HG03039 (cell line): ENCODE measurements around the gene C2CD4C.
"Not testable (repeated sequence)": the region's sequence is repeated elsewhere in the genome, so short reads cannot be mapped to it uniquely, and the experiment has no call there.

Experiments used
- ATAC-seq: cut with Tn5 transposase; IDR thresholded peaks from one replicate; pipeline ENCODE4 v1.9.1; 2021; ENCODE audit warnings: mild to moderate bottlenecking, moderate library complexity; ENCODE audit not compliant: unreplicated experiment

Gene C2CD4C

DNA sequence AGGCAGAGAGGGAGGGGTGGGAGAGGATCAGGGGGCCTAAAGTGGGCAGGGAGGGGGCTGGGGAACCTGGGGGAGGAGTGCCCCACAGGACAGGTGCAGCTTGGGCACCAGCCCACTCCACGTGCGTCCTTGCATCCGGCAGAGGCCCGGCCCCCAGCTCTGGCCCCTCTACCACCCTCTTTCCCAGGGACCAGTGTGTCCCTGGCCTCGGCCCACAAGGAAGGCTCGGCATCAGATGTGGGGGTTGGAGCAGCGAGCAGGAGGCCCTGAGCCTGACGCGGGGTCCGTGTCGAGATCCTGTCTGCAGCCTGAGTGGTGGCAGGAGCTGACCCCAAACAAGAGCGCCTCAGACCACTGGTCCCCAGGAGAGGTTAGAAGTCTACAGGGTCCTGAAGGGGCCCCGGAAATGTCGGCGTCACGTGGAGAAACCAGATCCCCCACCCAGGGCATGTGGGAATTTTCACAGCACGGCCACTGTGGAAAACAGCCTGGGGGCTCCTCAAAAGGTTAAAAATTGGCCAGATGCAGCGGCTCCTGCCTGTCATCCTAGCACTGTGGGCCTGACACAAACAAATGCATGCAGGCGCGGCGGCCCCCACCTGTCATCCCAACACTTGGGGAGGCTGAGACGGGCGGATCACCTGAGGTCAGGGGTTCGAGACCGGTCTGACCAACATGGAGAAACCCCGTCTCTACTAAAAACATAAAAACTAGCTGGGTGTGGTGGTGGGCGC lies 30.4 kb upstream of the C2CD4C start:
- no peak for ATAC-seq

DNA sequence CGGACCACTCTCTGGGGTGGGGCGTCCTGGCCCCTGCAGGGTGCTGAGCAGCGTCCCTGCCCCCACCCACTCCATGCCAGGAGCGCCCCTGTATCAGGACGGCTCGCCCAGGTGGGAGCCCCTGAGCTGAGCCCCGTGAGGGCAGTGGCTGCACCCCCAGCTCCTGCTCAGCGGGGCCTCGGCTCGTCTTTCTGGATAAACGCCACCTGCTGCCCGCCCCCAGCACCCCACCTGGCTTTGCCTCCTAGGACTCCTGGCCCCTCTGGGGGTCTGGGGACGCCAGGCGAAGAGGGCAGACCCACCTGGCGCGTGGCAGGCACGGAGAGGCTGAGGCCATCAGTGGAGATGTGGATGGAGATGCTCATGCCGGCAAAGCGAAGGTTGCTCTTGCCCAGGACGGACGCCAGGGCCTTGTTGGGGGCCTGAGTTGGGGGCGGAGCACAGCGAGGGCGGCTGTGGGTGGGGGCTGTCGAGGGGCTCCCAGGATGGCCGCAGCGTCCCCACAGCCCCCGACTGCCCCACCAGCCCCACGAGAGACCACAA lies 29.5 kb upstream of the C2CD4C start:
- ATAC-seq = no peak

DNA sequence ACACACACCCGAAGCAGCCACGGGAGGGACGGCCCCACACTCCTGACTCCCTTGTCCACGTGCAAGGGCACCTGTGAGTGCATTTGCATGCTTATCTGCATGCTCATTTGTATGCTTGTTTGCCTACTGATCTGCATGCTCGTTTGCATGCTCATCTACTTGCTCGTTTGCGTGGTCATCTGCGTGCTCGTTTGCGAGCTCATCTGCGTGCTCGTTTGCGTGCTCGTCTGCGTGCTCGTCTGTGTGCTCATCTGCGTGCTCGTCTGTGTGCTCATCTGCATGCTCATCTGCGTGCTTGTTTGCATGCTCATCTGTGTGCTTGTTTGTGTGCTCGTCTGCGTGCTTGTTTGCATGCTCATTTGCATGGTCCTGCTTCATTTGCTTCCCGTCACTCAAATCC lies 28.1 kb upstream of the C2CD4C start:
- ATAC-seq = no peak

DNA sequence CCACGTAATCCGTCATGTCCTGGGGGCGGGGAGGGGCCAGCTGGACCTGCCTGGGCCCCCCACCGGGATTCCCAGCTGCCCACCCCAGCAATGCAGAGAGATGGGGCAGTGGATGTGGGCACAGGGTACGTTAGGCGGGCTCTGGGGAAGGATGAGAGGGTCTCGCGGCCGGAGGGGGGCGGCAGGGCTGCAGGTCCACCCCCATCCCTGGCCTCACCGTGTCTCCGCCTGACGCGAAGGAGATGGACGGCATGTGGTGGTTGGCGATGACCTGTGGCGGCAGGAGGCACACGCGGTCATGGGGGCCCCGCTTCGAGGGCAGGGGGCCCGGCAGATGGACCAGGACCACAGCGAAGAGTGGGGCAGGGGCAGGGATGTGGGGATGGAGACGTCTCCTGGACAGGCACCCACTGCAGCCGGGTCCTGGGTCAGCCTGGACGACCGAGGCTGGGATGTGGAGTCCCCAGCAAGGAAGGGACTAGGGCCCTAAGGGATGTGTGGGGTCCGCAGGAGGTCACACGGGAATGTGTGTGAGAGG lies 27.5 kb upstream of the C2CD4C start:
- ATAC-seq = no peak

DNA sequence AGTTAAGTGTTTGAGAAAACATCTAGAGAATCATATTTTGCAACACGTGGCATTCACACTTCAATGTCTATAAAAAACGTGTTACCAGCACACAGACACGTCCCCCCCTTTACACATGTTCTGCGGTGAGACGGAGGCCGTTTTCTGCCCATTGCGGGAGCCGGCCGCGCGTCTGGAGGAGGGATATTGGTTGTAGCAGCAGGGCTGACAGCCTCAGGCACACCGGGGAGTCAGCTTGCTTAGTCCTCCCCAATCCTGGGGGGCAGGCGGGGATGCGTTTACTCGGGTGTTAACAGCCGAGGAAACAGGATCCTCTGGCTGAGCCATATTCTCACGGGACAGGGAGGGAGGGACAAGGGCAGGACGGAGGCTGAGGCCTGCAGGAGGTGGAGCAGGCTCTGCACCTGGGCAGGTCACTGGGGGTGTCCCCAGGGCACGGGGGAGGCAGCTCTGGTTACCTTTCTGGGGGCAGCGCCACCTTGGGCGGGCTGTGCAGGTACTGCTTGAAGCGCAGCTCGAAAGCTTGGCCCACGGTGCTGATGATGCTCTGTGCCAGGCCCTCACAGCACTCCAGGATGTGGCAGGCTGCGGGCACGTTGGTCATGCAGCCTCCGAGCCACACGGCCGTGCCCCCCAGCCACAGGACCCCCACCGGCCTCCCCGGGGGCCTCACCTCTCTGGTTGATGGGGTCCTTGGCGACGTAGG lies 26.9 kb upstream of the C2CD4C start:
- ATAC-seq = no peak

DNA sequence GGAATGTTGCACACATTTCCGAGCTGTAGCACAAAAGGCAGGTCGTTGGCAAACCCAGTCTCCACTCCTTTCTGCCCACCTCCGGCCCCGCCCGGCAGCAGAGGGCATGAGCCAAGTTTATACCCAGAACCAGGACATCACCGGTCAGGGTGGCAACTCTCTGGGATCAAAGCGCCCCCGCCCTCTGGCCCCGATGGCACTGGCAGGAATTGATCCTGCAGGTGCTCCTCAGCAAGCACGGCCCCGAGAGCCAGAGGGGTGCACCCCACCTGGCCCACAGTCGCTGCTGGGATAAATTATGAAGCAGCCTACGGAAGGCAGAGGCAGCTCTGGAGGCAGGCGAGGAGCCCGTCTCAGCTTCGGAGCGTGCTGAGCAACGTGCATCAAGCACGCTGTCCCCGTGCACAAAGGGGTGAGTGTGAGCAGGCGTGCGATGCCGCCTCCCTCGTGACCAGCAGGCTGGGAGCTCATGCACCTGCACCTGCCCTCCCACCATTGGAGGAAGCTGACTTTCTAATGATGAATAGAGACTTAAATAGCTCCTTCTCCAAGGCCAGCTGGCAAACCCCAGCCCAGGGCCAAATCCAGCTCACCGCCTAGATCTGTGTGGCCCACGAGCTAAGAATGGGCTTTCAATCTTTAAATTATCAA lies 26.2 kb upstream of the C2CD4C start:
- ATAC-seq = no peak

DNA sequence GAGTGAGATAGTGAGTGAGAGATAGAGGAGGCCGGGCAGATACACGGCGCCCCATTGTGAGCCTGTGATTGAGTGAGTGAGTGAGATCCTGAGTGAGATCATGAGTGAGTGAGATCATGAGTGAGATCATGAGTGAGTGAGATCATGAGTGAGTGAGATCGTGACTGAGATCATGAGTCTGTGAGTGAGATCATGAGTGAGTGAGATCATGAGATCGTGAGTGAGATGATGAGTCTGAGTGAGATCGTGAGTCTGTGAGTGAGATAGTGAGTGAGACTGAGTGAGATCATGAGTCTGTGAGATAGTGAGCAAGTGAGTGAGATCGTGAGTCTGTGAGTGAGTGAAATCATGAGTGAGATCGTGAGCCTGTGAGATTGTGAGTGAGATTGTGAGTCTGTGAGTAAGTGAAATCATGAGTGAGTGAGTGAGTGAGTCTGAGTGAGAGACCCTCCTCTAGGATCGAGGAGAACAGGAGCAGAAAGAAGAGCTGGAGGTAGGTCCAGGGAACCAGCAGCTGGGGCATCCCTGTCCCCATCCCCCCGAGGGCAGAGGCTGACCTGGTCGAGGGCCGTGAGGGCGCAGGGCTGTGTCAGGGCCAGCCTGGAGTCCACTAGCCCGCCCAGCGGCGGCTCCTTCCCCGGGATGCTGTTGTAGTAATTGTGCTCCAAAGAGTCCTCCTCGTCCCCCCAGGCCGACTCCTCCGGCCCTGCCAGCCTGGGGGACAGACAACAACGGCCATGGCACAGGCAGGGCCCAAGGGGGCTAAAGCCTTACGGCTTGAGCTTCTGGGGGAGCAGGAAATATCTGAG lies 25.4 kb upstream of the C2CD4C start:
- no peak for ATAC-seq

DNA sequence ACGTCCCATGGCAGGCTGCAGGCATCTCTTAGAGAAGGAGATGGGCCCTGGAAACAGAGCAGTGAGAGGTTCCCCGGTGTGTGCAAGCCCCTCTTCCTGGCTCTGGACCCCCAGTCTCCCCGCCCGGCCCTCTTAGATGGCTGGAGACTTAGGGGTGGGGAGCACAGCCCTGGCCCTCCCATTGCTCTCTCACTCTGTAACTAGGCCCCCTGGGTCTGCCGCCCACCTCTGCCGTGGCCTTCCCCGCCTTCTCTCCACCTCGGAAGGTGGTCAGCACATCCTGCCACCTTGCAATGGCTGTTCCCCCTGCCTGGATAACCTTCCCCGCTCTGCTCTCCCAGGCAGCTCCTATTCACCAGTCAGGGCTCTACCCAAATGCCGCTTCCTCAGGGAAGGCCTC lies 21.8 kb upstream of the C2CD4C start:
- no peak for ATAC-seq

DNA sequence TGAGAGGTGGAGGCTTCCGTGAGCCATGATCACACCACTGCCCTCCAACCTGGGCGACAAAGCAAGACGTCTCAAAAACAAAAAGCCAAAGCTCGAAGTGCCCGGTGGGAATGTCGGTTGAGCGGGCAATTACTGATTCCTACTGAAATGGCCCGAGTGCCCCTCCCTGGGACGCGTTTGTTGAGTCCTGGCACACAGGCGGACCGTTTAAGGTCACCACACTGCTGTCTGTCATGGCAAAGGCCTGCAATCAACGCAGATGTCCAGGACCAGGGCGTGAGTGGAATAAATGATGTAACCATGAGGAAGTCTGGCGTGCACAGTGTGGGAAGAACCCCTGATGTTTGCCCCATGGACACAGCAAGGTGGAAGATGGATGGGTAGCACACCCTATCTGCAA lies 19.2 kb upstream of the C2CD4C start:
- no peak for ATAC-seq

DNA sequence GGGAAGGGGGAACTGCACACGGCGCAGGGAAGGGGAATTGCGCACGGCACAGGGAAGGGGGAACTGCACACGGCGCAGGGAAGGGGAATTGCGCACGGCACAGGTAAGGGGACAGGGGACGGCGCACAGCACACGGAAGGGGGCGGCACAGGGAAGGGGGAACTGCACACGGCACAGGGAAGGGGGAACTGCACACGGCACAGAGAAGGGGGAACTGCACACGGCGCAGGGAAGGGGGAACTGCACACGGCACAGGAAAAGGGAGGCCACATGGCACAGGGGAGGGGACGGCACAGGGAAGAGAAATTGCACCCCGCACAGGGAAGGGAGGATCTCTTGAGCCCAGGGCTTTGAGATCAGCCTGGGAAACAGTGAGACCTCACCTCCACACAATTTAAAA lies 18.7 kb upstream of the C2CD4C start:
- not testable (repeated sequence) for ATAC-seq

DNA sequence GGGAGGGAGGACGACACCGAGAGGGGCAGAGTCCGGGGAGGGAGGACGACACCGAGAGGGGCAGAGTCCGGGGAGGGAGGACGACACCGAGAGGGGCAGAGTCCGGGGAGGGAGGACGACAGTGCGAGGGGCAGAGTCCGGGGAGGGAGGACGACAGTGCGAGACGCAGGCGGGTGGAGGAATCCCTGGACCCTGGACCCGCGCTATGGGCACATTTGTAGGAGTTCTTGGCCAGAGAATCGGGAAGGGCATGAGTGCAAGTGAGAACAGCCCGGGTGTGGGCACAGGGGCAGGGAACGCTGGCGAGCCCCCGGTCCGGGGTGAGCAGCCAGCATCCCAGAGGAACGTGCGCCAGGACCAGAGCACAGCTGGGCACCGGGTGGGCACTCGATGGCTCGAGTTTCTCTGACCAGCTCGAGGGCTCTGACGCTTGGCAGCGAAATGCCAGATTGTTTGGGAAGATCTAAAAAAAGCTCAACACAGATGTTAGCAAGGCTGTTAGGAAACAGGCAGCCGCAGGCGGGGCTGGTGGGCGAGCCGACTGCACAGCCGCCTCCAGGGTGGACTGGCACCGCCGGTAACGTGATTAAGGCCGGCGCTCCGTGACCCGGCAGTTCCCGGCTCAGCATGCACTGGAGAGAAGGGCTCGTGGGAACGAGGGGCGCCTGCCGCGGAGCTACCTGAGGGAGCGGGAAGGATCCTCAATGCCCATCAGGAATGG lies 17.9 kb upstream of the C2CD4C start:
- ATAC-seq = no peak

DNA sequence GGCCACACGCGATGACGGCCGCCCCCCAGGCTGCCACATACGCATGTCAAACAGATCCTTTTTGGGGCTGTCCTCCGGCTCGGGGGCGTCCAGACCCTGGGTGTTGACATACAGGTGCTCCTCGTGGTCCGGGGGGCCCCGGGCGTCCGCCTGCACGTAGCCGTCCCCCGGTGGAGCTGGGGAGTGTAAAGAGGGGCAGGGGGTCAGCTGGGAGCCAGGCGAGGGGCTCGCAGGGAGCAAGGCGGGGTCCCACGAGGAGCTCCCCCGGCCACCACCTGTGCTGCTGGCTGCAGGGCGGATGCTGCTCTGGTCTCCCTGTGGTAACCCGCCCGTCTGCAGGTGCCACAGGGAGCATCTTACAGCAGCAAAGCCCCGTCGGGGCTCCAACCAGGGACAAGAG lies 16.1 kb upstream of the C2CD4C start:
- no peak for ATAC-seq

DNA sequence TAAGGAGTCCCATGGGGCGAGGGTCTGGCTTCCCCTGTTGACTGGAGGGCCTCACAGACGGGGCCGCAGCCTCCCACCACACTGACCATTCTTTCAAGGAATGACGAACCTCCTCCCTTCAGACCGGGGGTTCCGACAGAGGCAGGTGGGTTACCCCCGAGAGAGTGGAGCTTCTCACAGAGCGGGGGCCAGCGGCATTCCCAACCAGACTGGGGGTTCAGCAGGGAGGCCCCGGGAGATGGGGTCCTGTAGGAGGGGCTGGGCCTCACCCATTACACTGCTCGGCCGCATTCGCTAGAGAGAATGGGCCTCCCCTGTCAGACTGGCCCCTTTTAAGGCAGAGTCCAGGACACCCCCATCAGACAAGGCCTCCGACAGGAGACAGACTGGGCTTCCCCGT lies 15.6 kb upstream of the C2CD4C start:
- ATAC-seq = no peak

DNA sequence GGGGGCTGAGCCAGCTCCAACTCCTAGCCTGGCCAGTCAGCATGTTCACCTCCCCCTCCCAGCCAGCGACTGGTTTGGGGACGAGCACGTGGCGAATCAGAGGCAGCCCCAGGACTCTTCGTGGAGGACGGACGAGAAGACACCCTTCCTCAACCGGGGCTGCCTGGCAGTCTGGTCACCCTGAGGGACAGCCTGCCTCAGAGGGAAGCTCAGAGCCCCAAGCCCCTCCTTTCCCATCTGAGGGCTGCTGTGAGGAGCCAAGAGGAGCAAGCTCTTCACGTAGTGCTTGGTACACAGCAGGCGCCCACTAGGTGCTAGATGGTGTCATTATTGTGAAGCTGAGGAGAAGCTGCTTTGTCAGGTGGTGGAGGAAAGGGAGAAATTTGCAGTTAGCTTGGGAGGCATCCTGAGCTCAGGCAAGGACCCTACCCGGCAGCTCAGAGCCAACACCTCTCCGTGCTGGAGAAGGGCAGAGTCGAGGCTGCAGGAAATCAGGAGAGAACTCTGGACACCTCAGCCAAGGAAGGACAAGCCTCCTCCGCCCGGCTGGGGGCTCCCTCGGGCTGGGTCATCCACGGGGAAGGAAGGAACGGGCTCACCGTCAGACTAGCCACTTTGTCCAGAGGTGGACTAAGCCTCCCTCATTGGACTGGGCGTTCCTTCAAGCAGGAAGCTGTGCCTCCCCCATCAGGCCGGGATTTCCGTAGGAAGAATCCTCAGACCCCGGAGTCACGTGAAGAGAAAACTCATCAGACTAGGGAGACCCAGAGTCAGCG lies 14.9 kb upstream of the C2CD4C start:
- no peak for ATAC-seq

DNA sequence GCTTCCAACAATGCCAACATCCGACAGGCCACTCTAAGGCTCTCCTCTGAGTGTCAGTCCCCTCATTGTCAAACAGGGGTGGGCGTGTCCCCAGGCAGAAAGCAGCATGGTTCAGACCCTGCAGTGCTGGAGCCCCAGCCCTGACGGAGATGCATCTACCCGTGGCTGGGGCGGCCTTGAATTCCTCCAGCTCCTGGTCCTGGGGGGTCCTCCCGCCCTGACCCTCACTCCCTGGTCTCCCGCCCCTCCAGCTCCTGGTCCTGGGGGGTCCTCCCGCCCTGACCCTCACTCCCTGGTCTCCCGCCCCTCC lies 13.9 kb upstream of the C2CD4C start:
- ATAC-seq = not testable (repeated sequence)

DNA sequence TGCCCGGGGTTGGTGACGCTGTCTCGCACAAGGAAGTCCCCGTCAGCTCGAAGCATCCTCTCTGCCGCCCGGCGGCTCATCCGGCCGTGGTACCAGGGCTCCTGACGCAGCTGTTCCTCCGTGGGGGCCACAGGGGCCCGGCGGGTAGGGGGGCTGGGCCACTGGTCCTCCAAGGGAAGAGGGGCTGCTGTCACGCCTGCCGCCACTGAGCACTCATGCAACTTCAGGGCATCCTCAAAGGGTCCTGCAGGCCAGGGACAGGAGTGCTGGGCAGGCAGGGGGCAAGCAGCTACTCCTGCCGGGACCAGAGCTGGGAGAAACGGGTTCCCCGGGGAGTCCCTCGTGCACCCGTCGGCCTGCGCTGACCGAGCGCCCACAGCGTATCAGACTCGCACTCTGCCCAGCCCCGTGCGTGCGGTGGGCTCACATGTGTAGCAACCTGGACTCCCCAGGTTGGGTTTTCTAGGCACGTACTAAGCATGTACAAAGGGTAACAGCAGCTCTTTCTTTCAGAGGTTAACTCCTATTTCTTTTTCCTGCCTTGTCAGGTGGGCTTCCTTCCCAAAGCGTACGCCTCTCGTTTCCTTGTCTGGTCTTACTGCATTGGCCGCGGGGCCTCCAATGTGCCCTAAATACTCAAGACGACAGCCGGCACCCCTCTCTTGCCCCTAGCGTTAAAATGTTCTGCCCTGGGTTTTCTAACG lies 13.4 kb upstream of the C2CD4C start:
- no peak for ATAC-seq

DNA sequence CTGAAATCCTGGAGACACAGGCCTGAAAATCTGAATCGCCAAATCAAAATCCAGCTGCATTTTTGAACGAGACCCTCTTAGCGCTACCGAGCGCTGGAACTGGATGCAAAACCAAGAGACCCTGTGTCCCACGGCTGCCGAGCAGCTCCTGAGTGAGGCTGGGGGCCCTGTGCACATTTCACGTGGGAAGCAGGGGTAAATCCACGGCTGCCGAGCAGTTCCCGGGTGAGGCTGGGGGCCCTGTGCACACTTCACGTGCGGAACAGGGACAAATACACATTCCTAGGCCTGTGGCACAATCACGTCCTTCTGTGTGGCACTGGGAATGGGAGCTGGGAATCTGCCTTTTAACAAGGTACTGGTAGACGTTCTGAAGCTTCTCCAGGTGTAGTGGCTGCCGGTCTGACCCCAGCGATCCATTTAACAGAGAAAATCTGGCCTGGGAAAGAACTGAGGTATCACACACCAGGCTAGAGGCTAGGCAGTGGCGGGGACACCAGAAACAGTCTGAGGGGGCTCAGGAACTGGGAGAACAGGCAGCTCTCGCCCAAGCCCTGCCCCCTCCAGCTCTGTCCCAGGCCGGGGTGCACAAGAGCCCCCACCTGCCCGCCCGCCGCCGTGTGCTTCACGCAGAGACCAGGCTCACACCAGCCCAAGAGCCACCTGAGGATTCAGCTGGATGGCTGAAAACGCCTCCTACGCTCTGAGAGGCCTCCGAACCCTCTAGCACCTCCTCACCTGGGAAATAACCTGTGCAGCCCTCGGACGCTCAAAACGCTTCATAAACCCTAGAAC lies 11.0 kb upstream of the C2CD4C start:
- no peak for ATAC-seq
